HG02798 (cell line): ENCODE data around the gene TBX1.
A peak's percentile ranks its signal among the peaks of the same experiment; 100 is the strongest.

Experiments
- ATAC-seq: cut with Tn5 transposase; IDR thresholded peaks from one replicate; pipeline ENCODE4 v1.9.1; 2021; ENCODE audit warnings: mild to moderate bottlenecking; ENCODE audit not compliant: unreplicated experiment, poor library complexity

The TBX1 gene

GRCh38 chr22:19760058-19760950 lies at the start of gene TBX1:
Gene TBX1 (plus strand): TSS chr22:19760778. CDS start chr22:19760844, 66 bp downstream.
- no peak for ATAC-seq

GRCh38 chr22:19713245-19713644 lies 47.3 kb upstream of the TBX1 start:
- no peak for ATAC-seq

GRCh38 chr22:19713650-19714311 lies 46.8 kb upstream of the TBX1 start:
- ATAC-seq, result no peak

DNA sequence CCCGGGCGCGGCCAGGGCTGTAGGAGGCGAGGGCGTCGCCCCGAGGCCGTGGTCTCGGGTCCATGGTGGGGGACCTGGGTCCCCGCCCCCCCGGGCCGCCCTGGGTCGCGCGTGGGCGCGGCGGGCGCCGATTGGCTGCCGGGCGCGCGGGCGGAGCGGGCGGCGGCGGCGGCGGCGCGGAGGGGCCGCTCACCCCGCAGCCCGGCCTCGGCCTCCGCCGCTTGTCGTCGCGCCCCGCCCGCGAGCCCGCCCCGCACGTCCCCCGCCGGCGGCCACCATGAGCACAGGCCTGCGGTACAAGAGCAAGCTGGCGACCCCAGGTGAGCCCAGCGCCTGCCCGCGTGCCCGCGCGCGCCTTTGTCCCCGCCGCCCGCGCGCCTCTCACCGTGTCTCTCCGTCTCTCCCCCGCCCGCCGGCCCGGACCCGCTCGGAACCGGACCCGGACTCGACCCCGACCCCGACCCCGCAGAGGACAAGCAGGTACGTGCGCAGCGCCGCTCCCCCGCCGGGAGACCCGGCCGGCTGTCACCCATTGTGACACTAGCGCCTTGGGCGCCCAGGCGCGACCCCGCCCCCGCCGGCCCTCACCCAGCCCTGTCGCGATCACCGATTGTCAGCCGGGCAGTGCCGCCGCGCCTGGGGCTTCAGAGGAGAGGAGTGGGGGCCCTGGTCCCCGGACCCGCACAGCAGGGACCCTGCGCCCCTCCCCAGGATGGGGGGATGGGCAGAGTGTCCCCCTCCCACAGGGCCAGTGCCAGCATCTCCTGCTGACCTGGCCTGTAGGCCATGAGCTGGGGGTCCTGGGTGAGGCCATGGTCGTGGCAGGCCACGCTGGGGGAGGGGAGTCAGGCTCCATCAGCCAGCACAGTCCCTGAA lies 46.0 kb upstream of the TBX1 start, which contains the start of gene SEPTIN5:
TSS of gene SEPTIN5 (plus strand) at position 192 of the 876 bp plus-strand sequence. CDS start at position 278, 86 bp downstream.
- ATAC-seq, result no peak

DNA sequence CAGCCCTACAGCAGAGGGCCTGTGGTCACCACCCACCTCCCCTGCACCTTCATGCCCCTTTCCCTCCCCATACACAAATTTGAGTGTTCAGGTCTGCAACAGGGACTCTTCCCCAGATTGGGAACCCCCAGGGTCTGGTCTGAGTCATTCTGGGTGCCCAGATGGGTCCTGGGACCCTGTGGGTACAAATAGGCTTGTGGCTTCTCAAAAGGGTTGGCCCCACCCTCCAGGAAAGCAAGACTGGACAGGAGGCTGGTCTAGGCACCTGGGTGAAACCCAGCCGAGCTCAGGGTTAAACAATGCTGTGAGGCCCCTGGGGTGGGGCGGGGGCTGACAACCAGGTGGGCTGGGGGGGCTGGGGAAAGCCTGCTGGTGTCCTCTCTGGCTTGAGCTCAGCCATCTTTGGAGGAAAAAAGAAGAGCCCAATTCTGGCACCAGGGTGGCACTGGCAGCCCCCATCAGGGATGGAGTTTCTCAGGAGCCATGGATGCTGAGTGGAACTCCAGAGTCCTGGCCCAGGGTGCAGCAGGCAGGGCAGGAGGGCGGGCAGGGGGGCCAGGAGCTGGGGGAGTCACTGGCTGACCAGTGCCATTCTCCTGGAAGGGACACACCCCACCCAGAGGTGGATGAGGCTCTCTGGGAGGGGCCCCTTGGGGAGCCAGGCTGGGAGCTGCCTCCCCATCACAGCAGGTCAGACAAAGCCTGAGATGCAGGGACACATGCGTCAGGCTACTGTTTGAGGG lies 45.2 kb upstream of the TBX1 start:
- no peak for ATAC-seq

- no peak for ATAC-seq
These were observed 44.3 kb upstream of the TBX1 start for GRCh38 chr22:19716041-19716828.

DNA sequence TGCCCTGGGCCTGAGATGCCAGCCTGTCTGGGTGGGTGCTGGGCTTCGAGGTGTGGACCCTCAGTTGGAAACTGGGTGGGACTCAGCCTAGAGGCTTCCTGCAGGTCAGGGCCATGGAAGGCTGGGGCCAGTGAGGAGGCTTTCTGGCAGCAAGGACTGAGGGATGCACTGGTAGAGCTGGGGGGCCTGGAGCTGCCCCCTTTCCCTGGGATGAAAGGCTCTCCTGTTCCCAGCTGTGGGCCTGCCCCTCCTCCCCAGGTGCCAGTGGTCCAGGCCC lies 43.8 kb upstream of the TBX1 start:
- ATAC-seq, result no peak

DNA sequence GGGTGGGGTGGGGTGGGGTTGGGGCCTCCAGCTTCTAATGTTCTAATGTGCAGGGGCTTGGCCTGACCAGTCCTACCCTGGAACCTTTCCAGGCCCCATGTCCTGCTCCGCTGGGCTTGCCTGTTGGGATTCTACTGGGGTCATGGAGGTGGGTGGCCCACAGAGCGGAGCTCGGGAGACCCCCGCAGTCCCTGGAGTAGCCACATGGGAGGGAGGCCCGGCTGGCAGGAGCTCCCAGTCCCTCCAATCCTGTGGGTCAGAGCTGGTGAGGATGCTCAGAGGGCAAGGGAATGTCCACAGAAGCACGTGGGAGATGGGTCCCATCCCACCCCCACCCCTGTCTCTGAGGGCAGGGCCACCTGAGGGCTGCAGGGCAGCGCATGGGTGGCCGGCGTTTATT lies 43.4 kb upstream of the TBX1 start:
- ATAC-seq, result no peak

DNA sequence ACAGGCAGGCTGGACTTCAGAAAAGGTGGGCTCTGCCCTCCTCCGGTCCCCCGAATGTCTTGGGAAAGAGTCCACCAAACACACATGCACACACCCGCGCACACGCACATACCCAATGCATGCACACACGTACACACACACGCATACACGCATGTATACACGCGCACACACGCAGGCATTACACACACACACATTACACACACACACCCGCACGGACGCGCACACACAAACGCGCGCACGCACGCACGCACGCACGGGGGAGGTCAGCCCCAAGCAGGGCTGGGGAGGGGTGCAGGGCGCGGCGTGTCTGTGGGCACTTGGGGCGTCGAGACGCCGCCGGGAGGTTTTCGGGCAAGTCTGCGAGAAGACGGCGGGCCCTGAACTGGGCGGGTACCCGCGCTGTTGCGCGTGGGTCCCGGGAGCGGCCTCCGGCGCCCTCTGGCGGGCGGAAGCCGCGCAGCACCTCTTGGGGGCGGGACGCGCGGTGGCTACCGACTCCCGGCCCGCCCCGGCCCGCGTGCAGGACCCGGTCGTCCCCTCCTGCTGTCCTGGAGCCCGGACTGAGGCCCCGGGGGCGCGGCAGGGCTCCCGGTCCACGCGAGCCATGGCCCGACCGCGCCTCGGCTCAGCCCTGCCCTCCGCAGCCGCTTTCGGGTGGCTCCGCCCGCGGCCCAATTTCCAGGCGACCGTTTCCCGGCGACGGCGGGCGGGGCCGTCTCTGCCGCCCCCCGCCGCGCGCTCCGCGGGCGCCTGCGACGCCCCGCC lies 42.7 kb upstream of the TBX1 start:
- ATAC-seq, result peak; percentile 54

- ATAC-seq, result peak; percentile 5
These were observed 42.0 kb upstream of the TBX1 start for GRCh38 chr22:19718456-19719049.

DNA sequence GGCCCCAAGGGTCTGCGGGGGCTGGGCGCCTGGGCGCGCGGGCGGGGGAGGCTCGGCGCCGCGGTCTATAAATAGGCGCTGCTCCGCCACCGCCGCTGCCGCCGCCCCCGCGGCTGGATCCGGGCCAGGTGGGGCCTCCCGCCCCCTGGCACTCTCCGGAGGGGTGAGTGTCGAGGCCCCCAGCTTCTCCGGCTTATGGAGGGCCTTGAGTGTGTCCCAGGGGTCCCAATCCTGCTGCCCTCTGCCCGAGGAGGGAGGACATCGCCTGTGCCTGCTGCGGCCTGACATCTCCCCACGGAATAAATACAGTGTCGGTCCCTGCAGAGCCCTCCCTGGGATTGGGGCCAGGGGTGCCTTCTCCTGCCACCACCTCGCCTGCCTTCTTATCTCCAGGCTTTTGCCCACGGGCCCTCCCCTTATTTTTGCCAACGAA lies 41.5 kb upstream of the TBX1 start:
- no peak for ATAC-seq

DNA sequence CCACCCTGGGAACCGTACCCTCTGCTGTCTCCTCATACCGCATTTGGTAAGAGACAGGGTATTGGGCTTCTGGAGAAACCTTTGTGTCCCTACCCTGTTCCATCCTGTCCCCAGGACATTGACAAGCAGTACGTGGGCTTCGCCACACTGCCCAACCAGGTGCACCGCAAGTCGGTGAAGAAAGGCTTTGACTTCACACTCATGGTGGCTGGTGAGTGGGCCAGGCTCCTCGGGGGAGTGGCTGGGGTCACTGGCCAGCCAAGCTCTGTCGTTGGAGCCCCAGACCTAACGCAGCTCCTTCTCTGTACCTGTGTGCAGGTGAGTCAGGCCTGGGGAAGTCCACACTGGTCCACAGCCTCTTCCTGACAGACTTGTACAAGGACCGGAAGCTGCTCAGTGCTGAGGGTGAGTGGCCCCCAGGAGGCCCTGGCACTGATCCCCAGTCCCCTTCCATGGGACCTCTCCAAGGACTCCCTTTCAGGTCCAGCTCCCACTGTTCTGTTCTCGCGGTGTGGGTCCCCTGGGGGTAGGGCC lies 41.0 kb upstream of the TBX1 start:
- ATAC-seq, result no peak

GRCh38 chr22:19720150-19720827 lies 40.3 kb upstream of the TBX1 start:
- ATAC-seq, result no peak

DNA sequence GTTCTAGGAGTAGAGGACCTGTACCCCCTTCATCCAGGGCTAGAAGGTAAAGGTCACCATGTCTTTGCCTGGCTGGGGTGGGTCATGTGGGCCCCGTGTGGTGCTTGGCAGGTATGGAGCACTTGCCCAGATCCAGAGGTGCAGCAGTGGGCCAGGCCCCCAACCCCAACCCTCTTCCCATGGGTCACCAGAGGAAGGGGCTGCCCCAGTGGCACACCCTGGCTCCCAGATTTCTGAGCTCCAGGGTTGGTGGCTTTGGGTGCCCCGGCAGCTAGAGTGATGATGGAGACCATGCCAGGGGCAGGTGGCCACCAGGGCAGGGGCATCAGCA lies 39.6 kb upstream of the TBX1 start:
- ATAC-seq, result no peak

- no peak for ATAC-seq
These were observed 39.0 kb upstream of the TBX1 start for GRCh38 chr22:19721330-19722177.

DNA sequence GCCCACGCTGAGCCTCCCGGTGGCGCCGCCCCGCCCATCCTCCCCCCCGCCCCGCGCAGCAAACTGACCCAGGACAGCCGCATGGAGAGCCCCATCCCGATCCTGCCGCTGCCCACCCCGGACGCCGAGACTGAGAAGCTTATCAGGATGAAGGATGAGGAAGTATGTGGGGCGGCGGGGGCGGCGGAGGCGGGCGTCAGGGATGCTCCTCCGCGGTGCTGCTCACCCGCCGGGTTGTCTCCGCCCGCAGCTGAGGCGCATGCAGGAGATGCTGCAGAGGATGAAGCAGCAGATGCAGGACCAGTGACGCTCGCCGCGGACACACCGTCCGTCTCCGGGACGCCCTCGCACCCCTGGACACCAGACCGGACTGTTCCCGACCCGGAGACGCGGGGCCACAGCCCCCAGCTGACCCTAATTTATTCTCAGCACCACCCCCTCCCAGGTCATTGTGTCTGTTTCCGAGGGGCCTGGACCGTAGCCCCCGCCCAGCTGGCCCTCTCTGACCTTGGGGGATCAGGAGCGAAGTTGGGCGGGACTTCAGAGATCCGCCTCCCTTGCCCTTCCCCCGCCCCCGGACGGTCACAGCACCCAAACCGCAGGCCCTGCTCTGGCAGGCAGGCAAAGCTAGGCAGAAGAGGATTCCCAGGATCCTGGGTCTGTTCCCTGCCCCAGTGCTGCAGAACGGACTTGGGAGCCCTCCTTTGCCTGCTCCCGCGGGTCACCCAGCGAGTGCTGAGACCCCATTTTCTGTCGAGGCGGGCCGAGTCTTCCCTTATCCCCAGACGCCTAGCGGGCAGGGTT lies 38.2 kb upstream of the TBX1 start:
- no peak for ATAC-seq
